ENCODE measurements around the gene ZNF511.

DNA sequence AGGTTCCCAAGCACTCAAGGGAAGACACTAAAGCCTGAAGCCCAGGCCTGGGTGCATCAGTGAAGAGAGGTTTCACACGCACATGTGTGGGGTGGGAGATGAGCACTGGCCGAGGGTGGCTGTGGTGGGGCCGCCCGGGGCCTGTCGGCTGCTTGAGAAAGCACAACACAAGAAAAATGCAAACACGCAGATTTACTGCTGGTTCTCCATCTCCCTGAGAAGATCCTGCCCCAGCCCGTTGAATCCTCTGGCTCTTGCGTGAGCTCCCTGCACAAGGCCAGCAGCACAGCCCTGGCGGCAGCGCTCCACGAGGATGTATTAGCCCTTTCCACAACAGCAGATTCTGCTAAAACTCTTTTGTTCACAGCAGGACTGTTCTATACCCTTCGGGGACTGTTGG, 6.2 kb downstream of the ZNF511 start:
- TF ChIP-seq TEAD4 (IDR thresholded peaks at IDR 0.05) (no peak), USF1 (IDR thresholded peaks at IDR 0.05) (no peak), REST (IDR thresholded peaks at IDR 0.05; ENCODE audit: low read depth) (no peak), RAD21 (IDR thresholded peaks at IDR 0.05; ENCODE audit: low read depth) (no peak), EP300 (IDR thresholded peaks at IDR 0.05; ENCODE audit: borderline replicate concordance) (no peak), CEBPB (IDR thresholded peaks at IDR 0.05) (no peak), CREB1 (IDR thresholded peaks at IDR 0.05; ENCODE audit: low read depth) (no peak), TAF1 (IDR thresholded peaks at IDR 0.05; ENCODE audit: low read depth) (no peak), ZBTB7A (IDR thresholded peaks at IDR 0.05; ENCODE audit: low read depth) (no peak), EGR1 (IDR thresholded peaks at IDR 0.05) (no peak), TCF12 (IDR thresholded peaks at IDR 0.05; ENCODE audit: low read depth) (no peak), NFIC (IDR thresholded peaks at IDR 0.05) (no peak), FOXM1 (IDR thresholded peaks at IDR 0.05; ENCODE audit: borderline replicate concordance, low read depth) (no peak)
- TF ChIP-seq, protein P1, sequence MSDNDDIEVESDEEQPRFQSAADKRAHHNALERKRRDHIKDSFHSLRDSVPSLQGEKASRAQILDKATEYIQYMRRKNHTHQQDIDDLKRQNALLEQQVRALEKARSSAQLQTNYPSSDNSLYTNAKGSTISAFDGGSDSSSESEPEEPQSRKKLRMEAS (IDR thresholded peaks at IDR 0.05): no peak
